ENCODE results near the gene YIPF6.

The YIPF6 gene

GRCh38 chrX:68570598-68570997 is 71.7 kb downstream of the YIPF6 start:
- in situ Hi-C loops (cut with HindIII; ENCODE audit: low sequenced_read_pairs): no loop called here
- TF ChIP-seq CTCF (IDR thresholded peaks at IDR 0.05; ENCODE audit: low read depth, low read length): no peak
- DNase-seq (ENCODE audit: low read depth, low spot score): no peak
- H3K4me3 ChIP-seq (ENCODE audit: low read depth, low read length): no peak overlapping the region

- no peak for TF ChIP-seq CTCF (IDR thresholded peaks at IDR 0.05; ENCODE audit: low read depth, low read length)
- H3K4me3 ChIP-seq (ENCODE audit: low read depth, low read length): no peak overlapping the region
- DNase-seq (ENCODE audit: low read depth, low spot score): no peak
- in situ Hi-C loops (cut with HindIII; ENCODE audit: low sequenced_read_pairs): no loop called here
These were observed 72.4 kb downstream of the YIPF6 start for GRCh38 chrX:68571292-68571609.

GRCh38 chrX:68571610-68572311 is 72.9 kb downstream of the YIPF6 start:
- DNase-seq (ENCODE audit: low read depth, low spot score): peak; percentile 69
- TF ChIP-seq CTCF (IDR thresholded peaks at IDR 0.05; ENCODE audit: low read depth, low read length): no peak
- in situ Hi-C loops (cut with HindIII; ENCODE audit: low sequenced_read_pairs): no loop called here
- H3K4me3 ChIP-seq (ENCODE audit: low read depth, low read length): no peak overlapping the region

- H3K4me3 ChIP-seq (ENCODE audit: low read depth, low read length): no peak overlapping the region
- DNase-seq (ENCODE audit: low read depth, low spot score): no peak
- in situ Hi-C loops (cut with HindIII; ENCODE audit: low sequenced_read_pairs): no loop called here
- no peak for TF ChIP-seq CTCF (IDR thresholded peaks at IDR 0.05; ENCODE audit: low read depth, low read length)
These were observed 75.4 kb downstream of the YIPF6 start for GRCh38 chrX:68574240-68574639.

- DNase-seq (ENCODE audit: low read depth, low spot score): no peak
- TF ChIP-seq CTCF (IDR thresholded peaks at IDR 0.05; ENCODE audit: low read depth, low read length): no peak
- no peak overlapping the region for H3K4me3 ChIP-seq (ENCODE audit: low read depth, low read length)
- in situ Hi-C loops (cut with HindIII; ENCODE audit: low sequenced_read_pairs): no loop called here
These were observed 81.0 kb downstream of the YIPF6 start for GRCh38 chrX:68579810-68580209.

GRCh38 chrX:68584221-68584620 is 85.4 kb downstream of the YIPF6 start:
- in situ Hi-C loops (cut with HindIII; ENCODE audit: low sequenced_read_pairs): no loop called here

More at GRCh38 chrX:68584221-68584620, 85.4 kb downstream of the YIPF6 start:
- TF ChIP-seq CTCF (IDR thresholded peaks at IDR 0.05; ENCODE audit: low read depth, low read length): no peak
- no peak overlapping the region for H3K4me3 ChIP-seq (ENCODE audit: low read depth, low read length)
- no peak for DNase-seq (ENCODE audit: low read depth, low spot score)

All from astrocyte of the spinal cord (primary cell).